CD4-positive, alpha-beta T cell treated with Interleukin-15 for 4 hours (primary cell): ENCODE results near the gene GOLGA6L25.
"Not testable (repeated sequence)": the region's sequence is repeated elsewhere in the genome, so short reads cannot be mapped to it uniquely, and the experiment has no call there.

Experiments
- DNase-seq: peaks from one replicate; pipeline ENCODE4 v3.0.0-alpha.2; 2020; ENCODE audit warnings: low spot score

Gene GOLGA6L25

GRCh38 chr15:28553268-28553667 lies at the start of gene GOLGA6L25:
Gene GOLGA6L25, plus strand, starts transcription at chr15:28553568. Its CDS starts 61 bp downstream, at chr15:28553629.
- DNase-seq = not testable (repeated sequence)

- not testable (repeated sequence) for DNase-seq
Observed at GRCh38 chr15:28508217-28508889, 45.0 kb upstream of the GOLGA6L25 start.

- not testable (repeated sequence) for DNase-seq
Observed at GRCh38 chr15:28514128-28514527, 39.2 kb upstream of the GOLGA6L25 start.

GRCh38 chr15:28515208-28515607 lies 38.2 kb upstream of the GOLGA6L25 start:
- DNase-seq = not testable (repeated sequence)

GRCh38 chr15:28532954-28533353 lies 20.4 kb upstream of the GOLGA6L25 start, which contains the start of gene GOLGA8G:
Gene GOLGA8G, minus strand, starts transcription at chr15:28532971. Its CDS starts 62 bp downstream, at chr15:28532909.
- not testable (repeated sequence) for DNase-seq

- not testable (repeated sequence) for DNase-seq
Observed at GRCh38 chr15:28573351-28573750, 20.0 kb downstream of the GOLGA6L25 start.

- DNase-seq = not testable (repeated sequence)
Observed at GRCh38 chr15:28588977-28589606, 35.7 kb downstream of the GOLGA6L25 start.

GRCh38 chr15:28589769-28590168 lies 36.4 kb downstream of the GOLGA6L25 start:
- DNase-seq = not testable (repeated sequence)

- not testable (repeated sequence) for DNase-seq
Observed at GRCh38 chr15:28592395-28592794, 39.0 kb downstream of the GOLGA6L25 start.

GRCh38 chr15:28593424-28594129 lies 40.2 kb downstream of the GOLGA6L25 start:
- DNase-seq = not testable (repeated sequence)

GRCh38 chr15:28597471-28597870 lies 44.1 kb downstream of the GOLGA6L25 start:
- not testable (repeated sequence) for DNase-seq

GRCh38 chr15:28598209-28598608 lies 44.8 kb downstream of the GOLGA6L25 start:
- DNase-seq = not testable (repeated sequence)

- not testable (repeated sequence) for DNase-seq
Observed at GRCh38 chr15:28602152-28602551, 48.8 kb downstream of the GOLGA6L25 start.
